NCI-H526 treated with DMSO at 0.1 percent for 48 hours (cell line): ENCODE data around the gene GADD45A.
"Not testable (repeated sequence)": the region's sequence is repeated elsewhere in the genome, so short reads cannot be mapped to it uniquely, and the experiment has no call there.

Experiments used
- DNase-seq: peaks from one replicate; lab custom pipeline; 2025; lab: John Stamatoyannopoulos, UW

GADD45A gene

GRCh38 chr1:67721650-67722291 lies 36.8 kb downstream of the GADD45A start:
- DNase-seq = no peak

- no peak for DNase-seq
These were observed 37.4 kb downstream of the GADD45A start for GRCh38 chr1:67722292-67722944.

GRCh38 chr1:67723126-67723525 lies 38.1 kb downstream of the GADD45A start:
- DNase-seq = no peak

- no peak for DNase-seq
These were observed 38.6 kb downstream of the GADD45A start for GRCh38 chr1:67723620-67724019.

- no peak for DNase-seq
These were observed 40.0 kb downstream of the GADD45A start for GRCh38 chr1:67724928-67725560.

GRCh38 chr1:67726224-67726623 lies 41.2 kb downstream of the GADD45A start:
- DNase-seq = no peak

GRCh38 chr1:67729872-67730271 lies 44.9 kb downstream of the GADD45A start:
- DNase-seq = no peak

GRCh38 chr1:67730312-67730711 lies 45.3 kb downstream of the GADD45A start:
- not testable (repeated sequence) for DNase-seq

GRCh38 chr1:67731322-67731721 lies 46.3 kb downstream of the GADD45A start:
- DNase-seq = no peak

GRCh38 chr1:67732750-67733151 lies 47.8 kb downstream of the GADD45A start:
- DNase-seq = no peak

GRCh38 chr1:67733681-67734322 lies 48.8 kb downstream of the GADD45A start:
- DNase-seq = no peak

GRCh38 chr1:67734323-67734690 lies 49.3 kb downstream of the GADD45A start:
- no peak for DNase-seq

- no peak for DNase-seq
These were observed 50.2 kb downstream of the GADD45A start for GRCh38 chr1:67735206-67735605.

GRCh38 chr1:67735806-67736627 lies 51.0 kb downstream of the GADD45A start:
- DNase-seq = peak; percentile 21

- no peak for DNase-seq
These were observed 51.7 kb downstream of the GADD45A start for GRCh38 chr1:67736750-67737149.

- DNase-seq = no peak
These were observed 52.9 kb downstream of the GADD45A start for GRCh38 chr1:67737875-67738274.
